SK-N-SH (cell line): ENCODE measurements around the gene ISLR. TPM values are rescaled to one million over a fixed set of nuclear protein-coding genes. Genes with fewer than 3 reads are reported as not detected.
A peak's percentile ranks its signal among the peaks of the same experiment; 100 is the strongest.

Experiments
- CTCF ChIA-PET: fragments of 300-600, 350-600 bp; formaldehyde crosslinking; extraction: SDS; loops from one replicate; lab custom pipeline; 2021; lab: Yijun Ruan, JAX
- POLR2A ChIA-PET: fragments of 350-600 bp; sonication (Branson Sonifier 250); formaldehyde crosslinking; extraction: SDS; loops from one replicate; lab custom pipeline; 2020; ENCODE audit warnings: antibody characterized with exemption, inconsistent platforms; lab: Yijun Ruan, JAX
- DNase-seq: peaks from one replicate; pipeline ENCODE4 v3.0.0; 2012
- H2AFZ ChIP-seq: fragments of 200-600 bp; sonication (generic); 2 replicates; pipeline ENCODE4 v1.8.1; 2016; ENCODE audit warnings: antibody characterized with exemption, mild to moderate bottlenecking, low read depth
- H3F3A ChIP-seq: fragments of 200-600 bp; sonication (generic); replicated peaks from 2 replicates; pipeline ENCODE3; 2016; ENCODE audit warnings: antibody characterized with exemption, mild to moderate bottlenecking; ENCODE audit not compliant: insufficient read depth
- H3K27ac ChIP-seq, 2 experiments: fragments of 200-500 bp in 1 of 2; fragments of 200-600 bp in 1 of 2; sonication (Bioruptor generic) in 1 of 2; sonication (generic), shearing (Covaris generic) in 1 of 2; 2 replicates each; pipeline versions ENCODE4 v1.5.1 to v1.6.1; 2014 to 2016; ENCODE audit warnings: low read depth in 2 of 2, inconsistent platforms in 1 of 2, low read length in 1 of 2, mild to moderate bottlenecking in 1 of 2, mixed read lengths in 1 of 2
- H3K27me3 ChIP-seq: fragments of 200-600 bp; sonication (generic), shearing (Covaris generic); 2 replicates; pipeline ENCODE4 v1.6.1; 2016; ENCODE audit warnings: mixed run types; ENCODE audit not compliant: insufficient read depth
- H3K36me3 ChIP-seq, 2 experiments: fragments of 200-500 bp in 1 of 2; fragments of 200-600 bp in 1 of 2; sonication (Bioruptor generic) in 1 of 2; sonication (generic) in 1 of 2; replicated peaks in 1 of 2; 2 replicates each; pipeline versions ENCODE3 to v1.5.1; 2014 to 2016; ENCODE audit warnings: low read length in 1 of 2, mild to moderate bottlenecking in 1 of 2; ENCODE audit not compliant: insufficient read depth in 2 of 2, control insufficient read depth in 1 of 2
- H3K4me1 ChIP-seq, 2 experiments: fragments of 200-500 bp in 1 of 2; fragments of 200-600 bp in 1 of 2; sonication (Bioruptor generic) in 1 of 2; sonication (generic), shearing (Covaris generic) in 1 of 2; 2 replicates each; pipeline versions ENCODE4 v1.5.1 to v1.6.1; 2014 to 2016; ENCODE audit warnings: low read depth in 1 of 2, low read length in 1 of 2, mixed run types in 1 of 2; ENCODE audit not compliant: insufficient read depth in 2 of 2, control insufficient read depth in 1 of 2
- H3K4me2 ChIP-seq: fragments of 200-600 bp; sonication (generic), shearing (Covaris generic); 2 replicates; pipeline ENCODE4 v1.6.1; 2017; ENCODE audit warnings: mixed run types
- H3K4me3 ChIP-seq, 2 experiments: fragments of 200-500 bp in 1 of 2; fragments of 200-600 bp in 1 of 2; sonication (Bioruptor generic) in 1 of 2; sonication (generic), shearing (Covaris generic) in 1 of 2; 2 replicates each; pipeline versions ENCODE4 v1.5.1 to v1.8.1; 2014 to 2016; ENCODE audit warnings: low read depth in 2 of 2, inconsistent platforms in 1 of 2, low read length in 1 of 2, mild to moderate bottlenecking in 1 of 2, mixed read lengths in 1 of 2, moderate library complexity in 1 of 2
- H3K79me2 ChIP-seq: fragments of 200-600 bp; sonication (generic); 2 replicates; pipeline ENCODE4 v1.8.1; 2017; ENCODE audit warnings: mild to moderate bottlenecking; ENCODE audit not compliant: insufficient read depth
- H3K9ac ChIP-seq: fragments of 200-600 bp; sonication (generic); 2 replicates; pipeline ENCODE4 v1.6.1; 2017; ENCODE audit warnings: mixed run types
- H3K9me2 ChIP-seq: fragments of 200-600 bp; sonication (generic); 2 replicates; pipeline ENCODE4 v1.6.1; 2017; ENCODE audit warnings: mixed run types
- H3K9me3 ChIP-seq: fragments of 200-600 bp; sonication (generic); 2 replicates; pipeline ENCODE4 v1.6.1; 2017; ENCODE audit warnings: mixed run types, mild to moderate bottlenecking, moderate library complexity
- H4K20me1 ChIP-seq: fragments of 200-600 bp; sonication (generic); 2 replicates; pipeline ENCODE4 v1.6.1; 2017; ENCODE audit warnings: mild to moderate bottlenecking, mixed run types; ENCODE audit not compliant: insufficient read depth
- CHD2 ChIP-seq: fragments of 150-350 bp; IDR thresholded peaks from 2 replicates; pipeline ENCODE4 v1.6.1; 2018; ENCODE audit warnings: low read length; ENCODE audit not compliant: partially characterized antibody
- CTCF ChIP-seq: fragments of 200-600 bp; sonication (generic); IDR thresholded peaks from 2 replicates; pipeline ENCODE4 v1.6.1; 2017; ENCODE audit warnings: antibody characterized with exemption, mild to moderate bottlenecking, moderate library complexity
- FOSL2 ChIP-seq: IDR thresholded peaks from 2 replicates; pipeline ENCODE4 v1.4.0; 2012; ENCODE audit warnings: low read depth, mild to moderate bottlenecking, moderate library complexity, borderline replicate concordance
- MXI1 ChIP-seq: IDR thresholded peaks from 2 replicates; pipeline ENCODE4 v1.6.1; 2012; ENCODE audit warnings: mild to moderate bottlenecking, low read depth, low read length, improper control_type of control experiment
- NFIC ChIP-seq: IDR thresholded peaks from 2 replicates; pipeline ENCODE4 v1.4.0; 2012; ENCODE audit warnings: borderline replicate concordance
- NRF1 ChIP-seq: IDR thresholded peaks from 2 replicates; pipeline ENCODE4 v1.6.1; 2012; ENCODE audit warnings: low read depth, mild to moderate bottlenecking, low read length
- PBX3 ChIP-seq: IDR thresholded peaks from 2 replicates; pipeline ENCODE4; 2012
- REST ChIP-seq: IDR thresholded peaks from 2 replicates; pipeline ENCODE4 v1.6.1; 2012; ENCODE audit warnings: mild to moderate bottlenecking, low read depth, low read length, moderate library complexity
- RFX5 ChIP-seq: IDR thresholded peaks from 2 replicates; pipeline ENCODE4 v1.6.1; 2012; ENCODE audit warnings: mild to moderate bottlenecking, improper control_type of control experiment, low read length
- YY1 ChIP-seq: IDR thresholded peaks from 2 replicates; pipeline ENCODE4 v1.4.0; 2012; ENCODE audit warnings: low read depth, mild to moderate bottlenecking
- WGBS: methylation state at CpG from one replicate; pipeline ENCODE4 v1.1.6; 2017; ENCODE audit warnings: low lambda C conversion rate; 5-methylcytosine and 5-hydroxymethylcytosine counted together
- polyA plus RNA-seq, 3 experiments: library from polyadenylated mRNA; depleted of rRNA; stranded (reverse); fragments of >200 nt; gene quantifications; 2 replicates each; pipeline ENCODE4 v1.2.3, GENCODE V29; 2012
- TF ChIP-seq, protein P1 (sequence below): fragments of 150-350 bp; IDR thresholded peaks from 2 replicates; pipeline ENCODE4 v1.6.1; 2016; ENCODE audit warnings: mild to moderate bottlenecking, low read depth, low read length

The ISLR gene, protein sequence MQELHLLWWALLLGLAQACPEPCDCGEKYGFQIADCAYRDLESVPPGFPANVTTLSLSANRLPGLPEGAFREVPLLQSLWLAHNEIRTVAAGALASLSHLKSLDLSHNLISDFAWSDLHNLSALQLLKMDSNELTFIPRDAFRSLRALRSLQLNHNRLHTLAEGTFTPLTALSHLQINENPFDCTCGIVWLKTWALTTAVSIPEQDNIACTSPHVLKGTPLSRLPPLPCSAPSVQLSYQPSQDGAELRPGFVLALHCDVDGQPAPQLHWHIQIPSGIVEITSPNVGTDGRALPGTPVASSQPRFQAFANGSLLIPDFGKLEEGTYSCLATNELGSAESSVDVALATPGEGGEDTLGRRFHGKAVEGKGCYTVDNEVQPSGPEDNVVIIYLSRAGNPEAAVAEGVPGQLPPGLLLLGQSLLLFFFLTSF
- 3.4 and 7.3 TPM in 2 replicates for polyA plus RNA-seq (2012; rRNA removed)
- 1.9 and 3.0 TPM in 2 replicates for polyA plus RNA-seq (2012; cell fraction: cytosol; rRNA removed)
- 1.7 and 1.9 TPM in 2 replicates for polyA plus RNA-seq (2012; cell fraction: nucleus; rRNA removed)

- peaks cover 33 to 68% of the 10 kb centered on the region in 2 experiments; a peak in 3 of 4 replicates for H3K4me1 ChIP-seq
- H3K27me3 ChIP-seq = no peaks in the 10 kb centered on the region
- TF ChIP-seq PBX3 = no peak
- no peak for TF ChIP-seq RFX5
- no peak for TF ChIP-seq CTCF
- peak; percentile 4 for TF ChIP-seq CHD2
- peak; percentile 47; the same call in 1 of the 2 replicates for TF ChIP-seq NFIC
- no peak for TF ChIP-seq YY1
- no peak within 1 kb of the TSS for H3K4me3 ChIP-seq
- H3K9me2 ChIP-seq = no peaks in the 10 kb centered on the region
- H3K79me2 ChIP-seq = no peaks in the 10 kb centered on the region
- H2AFZ ChIP-seq = peak within 1 kb of the TSS; percentile 7; the same call in 1 of the 2 replicates
- no peaks in the 10 kb centered on the region for H3K36me3 ChIP-seq
- 78% methylated on average over 14 of the region's 20 CpGs for WGBS
- H3K9me3 ChIP-seq = no peaks in the 10 kb centered on the region
- peaks cover 6% of the 10 kb centered on the region for H3F3A ChIP-seq
- peak within 1 kb of the TSS; percentile 40; the same call in 1 of the 2 replicates for H3K4me2 ChIP-seq
- DNase-seq = peak; percentile 59
- ChIA-PET CTCF (interaction anchor here (1.0 to 5.9 kb wide), 6 partner anchors 14 to 147 kb away, joined by 3 to 39 read pairs (median 5); no protein-coding TSS in a partner anchor), POLR2A (interaction anchor here (1.1 kb wide), 1 partner anchor 11 kb away, joined by 3 read pairs; no protein-coding TSS in a partner anchor)
- no peak within 1 kb of the TSS; the same call in 1 of the 2 replicates for H3K9ac ChIP-seq
- H3K27ac ChIP-seq = peak within 1 kb of the TSS; percentile 3 to 86; a peak in 3 of 4 replicates
- H4K20me1 ChIP-seq = no peaks in the 10 kb centered on the region
Observed at GRCh38 chr15:74173380-74174218, at the start of gene ISLR. ISLR (plus strand) TSS chr15:74173710; CDS start chr15:74174859, 1,149 bp downstream.

DNA sequence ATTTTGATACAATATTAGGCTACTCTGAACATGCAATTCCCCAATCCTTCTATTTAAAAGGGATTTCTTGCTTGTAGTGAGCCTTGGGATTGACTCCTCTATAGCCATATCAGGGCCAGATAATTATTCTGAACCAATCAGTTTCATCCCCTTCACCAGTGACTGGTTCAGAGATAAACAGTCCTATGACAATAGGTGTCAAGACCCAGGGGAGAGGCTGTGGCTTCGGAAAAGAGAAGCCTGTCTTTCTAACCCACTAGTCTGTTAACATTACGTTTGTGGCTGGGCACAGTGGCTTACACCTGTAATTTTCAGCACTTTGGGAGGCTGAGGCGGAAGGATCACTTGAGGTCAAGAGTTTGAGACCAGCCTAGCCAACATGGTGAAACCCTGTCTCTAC lies 49.3 kb upstream of the ISLR start:
- ChIA-PET POLR2A (no interaction called here), CTCF (interaction anchor here (1.2 to 3.8 kb wide), 4 partner anchors 20 to 196 kb away, joined by 3 to 37 read pairs (median 14); no protein-coding TSS in a partner anchor)
- H3K9ac ChIP-seq = no peak overlapping the region
- no peaks in the 10 kb centered on the region for H3K9me2 ChIP-seq
- H4K20me1 ChIP-seq = no peaks in the 10 kb centered on the region
- H3F3A ChIP-seq = no peaks in the 10 kb centered on the region
- H3K9me3 ChIP-seq = no peaks in the 10 kb centered on the region
- H3K79me2 ChIP-seq = no peaks in the 10 kb centered on the region
- DNase-seq = no peak
- H3K4me2 ChIP-seq = no peak overlapping the region
- H3K4me3 ChIP-seq = no peak overlapping the region
- H2AFZ ChIP-seq = no peak overlapping the region
- H3K27me3 ChIP-seq = peaks cover 17% of the 10 kb centered on the region
- H3K36me3 ChIP-seq = no peaks in the 10 kb centered on the region
- 61% methylated on average over 3 of the region's 3 CpGs for WGBS
- H3K27ac ChIP-seq = no peak overlapping the region
- H3K4me1 ChIP-seq = peaks cover 0 to 27% of the 10 kb centered on the region in 2 experiments; a peak in 1 of 4 replicates
- TF ChIP-seq MXI1 (no peak), NFIC (no peak), FOSL2 (no peak), REST (no peak), NRF1 (no peak)
- TF ChIP-seq, protein P1, sequence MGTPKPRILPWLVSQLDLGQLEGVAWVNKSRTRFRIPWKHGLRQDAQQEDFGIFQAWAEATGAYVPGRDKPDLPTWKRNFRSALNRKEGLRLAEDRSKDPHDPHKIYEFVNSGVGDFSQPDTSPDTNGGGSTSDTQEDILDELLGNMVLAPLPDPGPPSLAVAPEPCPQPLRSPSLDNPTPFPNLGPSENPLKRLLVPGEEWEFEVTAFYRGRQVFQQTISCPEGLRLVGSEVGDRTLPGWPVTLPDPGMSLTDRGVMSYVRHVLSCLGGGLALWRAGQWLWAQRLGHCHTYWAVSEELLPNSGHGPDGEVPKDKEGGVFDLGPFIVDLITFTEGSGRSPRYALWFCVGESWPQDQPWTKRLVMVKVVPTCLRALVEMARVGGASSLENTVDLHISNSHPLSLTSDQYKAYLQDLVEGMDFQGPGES = no peak
